ENCODE measurements around the gene KIAA1328.
A peak's percentile ranks its signal among the peaks of the same experiment; 100 is the strongest.
"Not testable (repeated sequence)": the region's sequence is repeated elsewhere in the genome, so short reads cannot be mapped to it uniquely, and the experiment has no call there.

The KIAA1328 gene

DNA sequence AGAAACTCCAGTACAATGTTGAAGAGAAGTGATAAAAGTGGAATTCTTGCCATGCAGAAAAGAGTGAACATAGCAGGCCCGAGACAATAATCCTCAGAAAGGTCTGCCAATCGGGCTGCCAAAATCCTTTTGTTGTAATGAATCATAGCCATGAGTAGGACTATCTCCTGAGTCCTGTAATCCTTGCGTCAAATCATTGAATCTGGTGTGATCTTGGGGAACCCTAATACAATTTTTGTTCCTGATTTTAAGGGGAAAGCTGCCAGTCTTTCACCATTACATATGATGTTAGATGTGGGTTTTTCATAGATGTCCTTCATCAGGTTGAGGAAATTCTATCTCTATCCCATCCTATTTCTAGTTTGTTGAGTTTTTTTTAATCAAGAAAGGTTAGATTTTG is 2.4 kb upstream of the KIAA1328 start:
- DNase-seq, result no peak

DNA sequence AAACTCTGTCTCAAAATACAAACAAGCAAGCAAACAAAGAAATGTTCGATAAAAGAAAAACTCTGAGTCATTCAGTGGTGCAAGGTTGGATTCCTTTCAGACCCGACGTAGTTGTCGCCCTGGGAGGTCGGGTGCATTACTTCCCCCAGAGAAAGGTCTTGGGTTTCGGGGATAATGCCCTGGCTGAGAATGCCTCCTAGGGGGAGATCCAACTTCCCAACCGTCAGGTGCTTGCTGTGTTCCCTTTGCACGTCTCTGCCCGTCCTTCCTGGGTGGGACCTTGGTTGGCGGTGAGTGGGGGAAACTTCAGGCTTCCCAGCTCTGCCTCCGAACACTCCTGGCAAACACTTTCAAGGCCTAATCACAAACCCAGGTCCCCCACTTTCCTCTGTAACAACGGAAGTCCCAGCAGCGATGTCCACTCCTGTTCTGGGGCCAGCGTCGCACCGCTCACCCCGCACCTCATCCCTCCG is 734 bp upstream of the KIAA1328 start:
- DNase-seq, result peak in 1 of 2 donors; percentile 69

DNA sequence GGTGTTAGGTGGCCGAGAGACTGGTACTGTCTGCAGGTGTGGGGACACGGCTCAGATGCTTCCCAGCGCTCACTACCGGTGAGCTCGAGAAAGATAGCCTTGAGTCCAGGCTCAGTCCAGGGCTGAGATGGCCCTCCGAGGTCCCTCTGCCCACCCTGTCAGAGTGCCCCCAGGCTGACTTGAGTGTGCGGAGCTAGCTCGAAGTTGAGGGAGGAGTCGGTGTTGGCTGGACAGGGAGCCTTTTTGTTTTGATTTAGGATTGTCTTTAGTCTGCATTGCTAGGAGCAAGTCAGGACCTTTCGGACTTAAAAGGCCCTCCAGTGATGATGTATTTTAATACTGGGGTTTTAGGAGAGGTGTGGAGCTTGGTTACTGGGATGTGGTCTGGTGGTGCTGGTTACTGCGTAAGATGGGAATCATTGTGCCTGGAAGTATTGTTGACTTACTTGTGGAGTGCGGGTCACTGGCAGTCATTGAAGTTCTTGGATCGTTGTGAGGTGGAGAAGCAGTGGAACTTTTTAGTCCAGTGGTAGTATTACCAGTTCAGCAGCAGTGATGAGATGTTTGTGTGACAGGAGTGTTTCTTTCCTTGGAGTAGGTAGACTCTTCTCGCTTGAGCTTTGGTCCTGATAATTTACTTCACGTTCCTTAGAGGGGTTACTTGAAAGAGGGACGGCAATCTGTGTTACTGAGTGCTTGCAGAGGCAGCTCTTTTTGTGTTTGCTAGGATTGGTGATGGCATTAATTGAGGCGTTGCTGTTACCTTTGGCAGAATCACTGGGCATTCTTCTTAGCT is 633 bp downstream of the KIAA1328 start:
- DNase-seq, result no peak

DNA sequence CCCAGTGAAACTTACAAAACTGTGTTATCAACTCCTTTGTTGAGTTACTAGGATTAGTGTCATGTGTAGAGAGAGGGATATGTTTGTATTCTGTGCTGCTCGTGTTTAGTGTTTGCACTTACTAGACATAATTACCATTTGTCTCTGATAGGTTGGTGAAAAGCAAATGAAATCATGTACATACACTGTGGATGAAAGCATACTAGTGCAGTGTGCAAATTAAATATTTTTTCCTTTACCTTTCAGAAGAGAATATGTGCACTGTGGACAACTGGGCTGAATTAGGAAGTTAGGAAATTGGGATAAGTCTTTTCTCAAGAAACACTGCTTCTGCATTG is 1.2 kb downstream of the KIAA1328 start:
- DNase-seq, result no peak

DNA sequence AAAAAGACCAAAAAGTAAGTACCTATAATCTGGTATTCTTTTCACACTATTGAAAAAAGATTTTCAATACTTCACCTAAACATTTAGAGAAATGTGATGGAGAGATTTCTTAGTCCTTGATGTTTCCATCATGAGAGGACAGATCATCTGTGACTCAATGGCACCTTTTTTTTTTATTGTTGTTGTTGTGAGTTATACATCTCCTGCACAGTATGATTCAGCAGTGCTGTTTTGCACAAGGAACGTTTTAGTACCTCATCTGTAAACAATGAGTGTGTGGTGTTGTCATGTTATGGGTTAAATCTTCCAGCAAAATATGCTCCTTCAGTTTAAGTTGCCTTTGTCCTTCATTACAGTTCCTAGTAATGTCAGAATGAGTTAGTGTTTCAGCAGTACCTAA is 2.2 kb downstream of the KIAA1328 start:
- no peak for DNase-seq

DNA sequence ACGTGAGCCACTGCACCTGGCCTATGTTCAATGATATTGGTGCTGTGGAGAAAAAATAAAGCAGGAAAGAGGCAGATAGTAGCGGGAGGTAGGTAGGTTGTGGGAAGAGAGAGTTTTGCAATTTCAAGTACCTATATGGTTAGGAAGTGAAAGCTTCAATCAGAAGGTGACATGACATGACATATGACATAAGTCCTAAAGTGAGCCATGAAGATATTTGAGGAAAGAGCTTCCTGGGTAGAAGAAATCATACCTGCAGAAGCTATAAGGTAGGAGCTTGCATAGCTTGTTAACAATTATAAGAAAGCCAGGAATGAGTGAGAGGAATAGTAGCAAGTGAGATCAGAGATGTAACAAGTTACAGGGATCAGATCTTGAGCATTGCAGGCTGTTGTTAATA is 4.2 kb downstream of the KIAA1328 start:
- no peak for DNase-seq

DNA sequence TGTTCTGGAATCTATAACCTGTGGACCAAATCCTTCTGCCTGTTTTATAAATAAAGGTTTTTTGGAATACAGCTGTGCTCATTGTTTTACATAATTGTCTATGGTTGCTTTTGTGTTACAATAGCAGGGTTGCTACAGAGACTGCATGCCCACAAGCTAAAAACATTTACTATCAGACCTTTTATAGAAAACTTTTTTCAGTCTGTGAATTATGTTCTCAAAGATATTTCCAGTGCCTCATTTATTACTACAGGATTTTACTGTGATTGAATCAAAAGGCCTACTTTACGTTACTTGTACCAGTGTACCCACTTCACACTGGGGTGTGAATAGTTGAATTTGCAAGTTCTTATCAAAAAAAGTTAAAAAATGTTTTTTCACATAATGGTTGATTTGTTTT is 7.0 kb downstream of the KIAA1328 start:
- no peak for DNase-seq

DNA sequence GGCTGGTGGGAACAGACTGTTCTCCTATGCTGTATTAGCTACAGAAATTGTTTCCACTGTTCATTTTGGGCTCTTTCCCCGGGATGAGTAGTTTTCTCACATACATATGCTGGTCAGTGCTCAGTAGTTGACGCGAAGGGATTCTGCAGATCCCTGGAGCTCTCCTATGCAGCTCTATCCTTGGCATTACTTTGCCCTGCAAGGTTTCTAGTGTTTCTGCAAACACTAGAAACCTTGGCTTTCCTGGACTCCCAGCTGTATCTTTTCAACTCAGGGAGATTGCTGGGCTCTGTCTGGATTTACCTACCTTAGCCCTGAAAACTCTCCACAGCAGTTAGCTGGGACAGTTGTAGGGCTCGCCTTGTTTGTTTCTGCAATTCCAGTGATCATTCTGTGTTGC is 10.9 kb downstream of the KIAA1328 start:
- DNase-seq, result no peak

DNA sequence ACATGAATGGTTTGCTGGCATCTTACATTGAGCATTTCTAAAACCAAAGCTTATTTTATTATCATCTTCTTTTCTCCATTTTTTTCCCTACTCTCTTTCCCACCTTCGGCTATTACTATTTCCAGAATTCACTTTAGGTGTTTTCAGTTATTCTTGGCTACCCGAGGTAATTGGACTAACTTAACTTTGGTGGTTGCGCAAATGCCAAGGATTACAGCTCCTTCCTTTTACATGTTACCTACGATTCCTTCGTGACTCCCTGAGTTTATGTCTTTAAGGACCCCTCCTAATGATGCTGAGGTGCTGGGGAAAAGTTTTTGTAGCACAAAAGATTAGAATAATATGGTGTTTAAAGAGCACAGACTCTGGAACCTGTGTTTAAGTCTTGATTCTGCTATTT is 14.3 kb downstream of the KIAA1328 start:
- no peak for DNase-seq

DNA sequence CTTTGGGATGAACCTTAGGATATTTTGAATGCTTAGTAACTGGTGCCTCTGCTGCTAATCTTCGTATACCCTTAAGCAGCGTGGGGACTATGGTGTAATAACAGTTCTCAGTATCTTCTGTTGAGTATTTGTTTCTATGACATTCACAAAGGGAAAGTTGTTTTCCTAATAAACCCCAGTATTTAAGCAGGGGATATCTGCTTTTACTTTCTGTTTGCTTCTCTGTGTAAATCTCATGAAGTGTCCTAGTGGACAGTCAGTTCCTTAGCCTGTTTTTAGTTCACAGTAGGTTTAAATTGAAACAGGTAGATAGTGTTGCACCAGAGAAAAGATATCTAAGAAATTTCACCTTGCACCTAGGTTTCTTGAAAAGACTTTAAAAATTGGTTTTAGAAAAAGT is 14.9 kb downstream of the KIAA1328 start:
- no peak for DNase-seq

DNA sequence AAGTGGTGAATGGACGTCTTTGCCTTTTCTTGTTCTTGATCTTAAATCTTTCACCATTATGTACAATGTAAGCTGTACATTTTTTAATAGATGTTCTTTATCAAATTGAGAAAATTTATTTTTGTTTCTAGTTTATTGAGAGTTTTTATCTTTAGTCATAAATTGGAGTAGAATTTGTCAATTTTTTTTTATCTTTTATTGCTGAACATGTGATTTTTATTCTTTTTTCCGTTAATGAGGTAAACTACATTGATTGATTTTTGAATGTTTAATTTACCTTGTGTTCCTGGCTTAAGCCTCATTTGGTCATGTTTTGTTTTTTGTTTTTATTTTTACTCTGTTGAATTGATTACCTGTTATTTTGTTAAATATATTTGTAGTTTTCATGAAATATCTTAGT is 19.7 kb downstream of the KIAA1328 start:
- no peak for DNase-seq

DNA sequence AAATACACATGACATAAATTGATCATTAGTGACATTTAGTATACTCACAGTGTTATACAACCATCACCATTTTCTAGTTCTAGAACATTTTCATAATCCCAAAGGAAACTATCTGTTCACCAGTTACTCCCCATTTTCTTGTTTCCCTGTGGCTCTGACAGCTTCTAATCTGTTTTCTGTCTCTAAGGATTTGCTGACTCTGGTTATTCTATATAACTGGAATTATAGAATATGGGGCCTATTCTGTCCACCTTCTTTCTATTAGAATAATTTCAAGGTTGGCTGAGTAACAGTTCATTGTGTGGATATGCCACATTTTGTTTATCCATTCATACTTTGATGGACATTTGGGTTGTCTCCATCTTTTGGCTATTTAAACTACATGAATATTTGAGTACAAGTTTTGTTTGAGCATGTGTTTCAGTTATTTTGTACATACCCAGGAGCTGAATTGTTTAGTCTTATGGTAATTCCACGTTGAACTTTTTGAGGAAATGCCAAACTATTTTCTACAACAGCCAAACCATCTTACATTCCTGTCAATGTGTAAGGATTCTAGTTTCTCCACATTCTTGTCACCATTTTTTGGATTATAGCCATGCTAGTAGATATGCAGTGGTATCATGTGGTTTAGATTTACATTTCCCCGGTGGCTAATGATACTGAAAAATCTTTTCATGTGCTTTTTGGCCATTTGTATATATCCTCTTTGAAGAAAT is 20.5 kb downstream of the KIAA1328 start:
- DNase-seq, result no peak

DNA sequence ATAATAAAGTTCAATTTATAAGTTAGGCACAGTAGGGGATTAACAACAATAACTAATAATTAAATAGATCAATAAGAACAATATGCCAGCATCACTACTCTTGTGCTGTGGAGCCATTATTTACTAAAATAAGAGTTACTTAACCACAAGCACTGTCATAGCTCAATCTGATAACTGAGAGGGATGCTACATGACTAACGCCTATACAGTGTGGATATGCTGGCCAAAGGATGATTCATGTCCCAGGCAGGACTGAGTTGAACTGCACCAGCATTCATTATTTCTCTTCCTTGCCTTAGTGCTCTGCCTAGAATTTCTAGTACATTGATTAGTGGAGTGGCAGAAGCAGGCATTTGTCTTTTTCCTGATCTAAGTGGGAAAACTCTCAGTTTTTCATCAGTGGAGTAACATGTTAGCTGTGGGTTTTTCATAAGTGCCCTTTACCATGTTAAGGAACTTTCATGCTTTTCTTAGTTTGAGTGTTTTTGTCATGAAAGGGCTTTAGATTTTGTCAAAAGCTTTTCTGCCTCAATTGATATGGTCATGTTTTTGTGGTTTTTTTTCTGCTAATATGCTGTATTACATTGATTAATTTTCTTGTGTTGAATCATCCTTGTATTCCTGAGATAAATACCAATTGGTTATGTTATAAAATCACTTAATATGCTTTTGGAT is 21.7 kb downstream of the KIAA1328 start:
- DNase-seq, result no peak

DNA sequence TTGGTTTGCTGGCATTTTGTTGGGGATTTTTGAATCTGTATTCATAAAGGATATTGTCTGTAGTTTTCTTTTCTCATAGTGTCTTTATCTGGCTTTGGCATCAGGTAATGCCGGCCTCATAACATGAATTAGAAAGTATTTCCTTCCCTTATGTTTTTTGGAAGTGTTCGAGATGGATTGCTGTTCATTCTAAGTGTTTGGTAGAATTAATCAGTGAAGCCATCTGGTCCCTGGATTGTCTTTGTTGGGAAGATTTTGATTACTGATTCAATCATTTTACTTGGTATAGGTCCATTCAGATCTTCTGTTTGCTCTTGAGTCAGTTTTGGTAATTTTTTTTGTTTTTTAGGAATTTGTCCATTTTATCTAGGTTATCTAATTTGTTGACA is 22.3 kb downstream of the KIAA1328 start:
- DNase-seq, result no peak

DNA sequence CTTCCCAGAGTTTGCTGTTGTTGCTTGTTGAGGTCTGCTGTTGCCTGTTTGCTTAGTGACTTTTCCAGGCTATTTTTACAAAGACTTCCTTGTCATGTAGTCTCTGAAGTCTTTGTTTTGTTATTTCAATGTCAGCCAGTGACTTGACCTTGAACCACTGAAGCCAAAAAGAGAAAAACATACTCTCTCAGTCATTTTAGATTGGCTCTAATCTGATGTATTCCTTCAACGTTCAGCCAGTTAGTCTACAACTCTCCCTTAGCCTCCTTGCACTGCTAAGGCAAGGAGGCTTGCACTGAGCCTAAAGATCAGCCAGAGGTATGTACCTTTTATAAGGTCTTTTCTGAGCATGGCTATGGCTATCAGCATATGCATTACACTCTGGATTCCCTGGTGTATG is 27.9 kb downstream of the KIAA1328 start:
- DNase-seq, result no peak

DNA sequence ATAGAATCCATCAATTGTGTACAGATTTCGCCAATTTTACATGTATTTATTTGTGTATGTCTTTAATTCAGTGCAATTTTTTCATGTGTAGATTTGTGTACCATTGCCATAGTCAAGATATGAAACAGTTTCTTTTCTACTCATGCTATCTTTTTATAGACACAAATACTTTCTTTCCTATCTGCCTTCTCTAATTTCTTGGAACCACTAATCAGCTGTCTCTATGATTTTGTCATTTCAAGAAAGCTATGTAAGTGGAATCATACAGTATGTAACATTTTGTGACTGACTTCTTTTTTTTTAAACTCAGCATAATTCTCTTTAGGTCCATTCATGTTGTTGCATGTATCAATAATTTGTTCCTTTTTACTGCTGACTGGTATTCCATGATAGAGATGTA is 33.3 kb downstream of the KIAA1328 start:
- DNase-seq, result no peak

DNA sequence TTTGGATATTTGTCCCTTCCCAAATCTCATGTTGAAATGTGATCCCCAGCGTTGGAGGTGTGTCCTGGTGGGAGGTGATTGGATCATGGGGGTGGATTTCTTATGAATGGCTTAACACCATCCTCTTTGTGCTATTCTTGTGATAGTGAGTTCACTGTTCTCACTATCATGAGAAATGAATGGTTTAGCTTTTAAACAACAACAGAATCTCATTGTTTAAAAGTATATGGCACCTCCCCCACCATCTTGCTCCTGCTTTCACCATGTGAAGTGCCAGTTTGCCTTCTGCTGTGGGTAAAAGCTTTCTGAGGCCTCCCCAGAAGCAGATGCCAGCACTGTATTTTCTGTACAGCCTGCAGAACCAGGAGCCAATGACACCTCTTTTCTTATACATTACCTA is 38.1 kb downstream of the KIAA1328 start:
- DNase-seq, result peak in 1 of 2 donors; percentile 20

DNA sequence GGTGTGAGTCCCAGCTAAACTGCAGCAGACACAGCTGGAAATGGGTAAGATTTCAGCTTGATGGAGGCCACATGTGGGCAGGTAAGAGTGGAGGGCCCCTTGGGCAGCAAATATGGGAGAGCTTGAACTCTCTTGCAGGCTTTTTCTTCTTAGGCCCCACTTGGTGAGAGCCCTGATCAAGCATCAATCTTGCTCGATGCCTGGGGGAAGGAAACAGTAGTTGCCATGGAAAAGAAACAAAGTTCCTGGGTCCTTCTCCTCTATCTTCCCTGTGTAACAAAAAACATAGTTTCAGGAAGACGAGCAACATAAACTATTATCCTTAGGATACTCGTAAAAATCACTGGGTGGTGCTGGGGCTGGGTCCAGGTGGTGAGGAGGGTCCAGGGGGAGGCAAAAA is 42.9 kb downstream of the KIAA1328 start:
- DNase-seq, result no peak

DNA sequence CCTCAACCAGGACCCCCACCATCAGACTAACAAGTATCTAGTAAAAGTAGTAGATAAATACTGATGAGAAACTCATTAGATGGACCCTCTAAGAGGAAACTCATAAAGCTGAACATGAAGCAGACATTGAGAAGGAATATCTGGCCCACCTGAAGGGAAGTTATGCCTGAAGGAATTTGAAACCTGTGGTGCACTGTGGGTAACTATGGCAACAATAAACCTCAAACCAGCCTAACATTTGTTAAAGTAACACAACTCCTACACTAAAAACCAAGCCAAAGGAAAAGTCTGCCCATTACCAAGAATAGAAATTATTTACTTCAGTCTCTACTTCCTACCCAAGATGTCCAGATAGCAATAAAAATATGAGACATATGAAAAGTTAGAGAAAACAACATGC is 43.4 kb downstream of the KIAA1328 start:
- DNase-seq, result peak in 1 of 2 donors; percentile 10

DNA sequence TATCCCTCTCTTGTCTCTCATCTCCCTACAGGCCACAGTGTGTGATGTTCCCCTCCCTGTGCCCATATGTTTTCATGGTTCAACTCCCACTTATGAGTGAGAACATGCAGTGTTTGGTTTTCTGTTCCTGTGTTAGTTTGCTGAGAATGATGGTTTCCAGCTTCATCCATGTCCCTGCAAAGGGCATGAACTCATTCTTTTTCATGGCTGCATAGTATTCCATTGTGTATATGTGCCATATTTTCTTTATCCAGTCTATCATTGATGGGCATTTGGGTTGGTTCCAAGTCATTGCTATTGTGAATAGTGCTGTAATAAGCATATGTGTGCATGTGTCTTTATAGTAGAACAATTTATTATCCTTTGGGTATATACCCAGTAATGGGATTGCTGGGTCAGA is 44.9 kb downstream of the KIAA1328 start:
- not testable (repeated sequence) for DNase-seq

DNA sequence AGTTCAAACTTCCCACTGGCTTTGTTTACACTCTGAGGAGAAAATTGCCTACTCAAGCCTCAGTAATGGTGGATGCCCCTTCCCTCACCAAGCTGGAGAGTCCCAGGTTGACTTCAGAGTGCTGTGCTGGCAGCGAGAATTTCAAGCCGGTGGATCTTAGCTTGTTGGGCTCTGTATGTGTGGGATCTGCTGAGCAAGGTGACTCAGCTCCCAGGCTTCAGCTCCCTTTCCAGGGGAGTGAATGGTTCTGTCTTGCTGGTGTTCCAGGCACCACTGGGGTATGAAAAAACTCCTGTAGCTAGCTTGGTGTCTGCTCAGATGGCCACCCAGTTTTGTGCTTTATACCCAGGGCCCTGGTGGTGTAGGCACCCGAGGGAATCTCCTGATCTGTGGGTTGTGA is 50.9 kb downstream of the KIAA1328 start:
- not testable (repeated sequence) for DNase-seq

DNA sequence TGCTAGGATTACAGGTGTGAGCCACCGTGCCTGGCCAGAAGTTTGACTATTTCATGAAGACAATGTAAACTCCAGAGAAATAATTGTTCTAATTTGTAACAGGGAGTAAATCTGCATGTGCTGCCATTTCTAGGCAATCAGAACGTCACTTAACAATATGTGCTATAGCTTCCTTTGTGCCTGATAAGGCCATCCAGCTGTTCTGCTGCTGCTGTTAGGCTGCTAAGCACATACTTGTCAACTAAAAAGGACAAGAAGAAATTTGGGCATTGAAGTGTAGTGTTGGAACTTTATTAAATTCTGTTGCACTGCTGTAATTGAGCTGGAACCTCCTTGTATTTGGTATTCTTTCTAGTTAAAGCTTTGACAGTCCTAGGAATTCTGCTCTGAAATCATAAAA is 57.1 kb downstream of the KIAA1328 start:
- no peak for DNase-seq

DNA sequence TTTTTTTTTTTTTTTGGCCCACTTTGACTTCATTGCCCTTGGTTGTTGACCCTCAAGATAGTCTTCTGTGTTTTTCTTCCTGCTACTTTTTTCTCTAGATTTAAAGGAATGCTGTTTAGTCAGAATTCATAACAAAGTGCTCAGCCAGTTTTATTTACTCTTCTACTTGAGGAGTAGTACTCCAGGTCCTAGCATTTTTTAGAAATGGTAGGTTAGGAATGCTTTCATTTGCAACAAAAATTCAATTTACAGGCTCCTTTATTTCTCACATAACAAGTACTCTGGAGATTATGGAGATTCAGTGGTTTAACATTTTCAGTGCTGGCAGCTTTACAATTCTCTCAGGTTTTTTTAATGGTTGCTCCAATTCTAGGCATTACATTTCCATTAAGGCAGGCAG is 58.2 kb downstream of the KIAA1328 start:
- no peak for DNase-seq

DNA sequence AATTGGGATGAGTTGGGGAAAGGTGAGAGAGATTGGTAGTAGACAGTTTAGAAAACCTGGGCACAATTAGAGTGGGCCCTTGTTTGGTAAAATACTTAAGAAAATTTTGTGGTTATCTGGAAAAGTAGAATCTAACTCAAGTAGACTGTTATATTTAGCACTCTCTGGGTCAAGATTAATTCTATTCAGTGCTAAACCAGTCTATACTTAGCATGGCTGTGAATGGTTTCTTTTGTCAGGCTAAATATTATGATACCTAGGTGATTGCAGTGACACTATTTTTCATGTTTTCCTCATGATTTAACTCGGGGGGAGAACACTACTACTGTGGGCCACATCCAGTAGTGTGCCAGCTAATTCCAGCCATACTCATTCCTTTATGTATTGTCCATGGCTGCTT is 58.9 kb downstream of the KIAA1328 start:
- no peak for DNase-seq

Data from hippocampal formation (tissue), 2 donors.